ENCODE results near the gene ZPLD1. TPM values are rescaled to one million over a fixed set of nuclear protein-coding genes. Genes with fewer than 3 reads are reported as not detected.

The ZPLD1 gene
- total and polyA plus RNA-seq, 7 experiments from 2014 or later = not detected

DNA sequence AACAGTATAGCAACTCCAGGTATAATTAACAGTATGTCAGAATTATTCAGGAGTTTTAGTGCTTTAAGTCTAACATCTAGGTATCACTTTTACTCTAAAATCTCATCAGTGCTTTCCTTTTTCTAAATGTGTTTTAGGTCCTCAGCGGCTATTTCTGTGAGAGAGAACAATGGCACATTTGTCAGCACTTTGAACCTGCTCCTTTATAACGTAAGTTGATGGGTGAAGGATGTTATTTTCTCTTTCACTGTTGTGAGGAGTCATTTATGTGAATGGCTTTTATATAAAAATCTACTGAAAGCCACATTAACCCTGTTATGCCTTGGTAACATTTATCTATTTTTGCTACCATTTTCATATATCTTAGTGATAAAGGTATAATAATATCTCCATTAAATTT lies 22.8 kb downstream of the ZPLD1 start:
- no peak overlapping the region for H3K27ac ChIP-seq (ENCODE audit: low read depth, low read length)
- Mint-ChIP-seq H3K4me1 (no peaks in the 10 kb centered on the region), H3K27me3 (peaks cover 4 to 26% (median 10%) of the 10 kb centered on the region in 5 donors), H3K9me3 (peaks cover 0 to 2% (median 0%) of the 10 kb centered on the region in 11 donors), H3K4me3 (no peak overlapping the region), H3K36me3 (no peaks in the 10 kb centered on the region), H3K27ac (no peak overlapping the region)
- H3K4me3 ChIP-seq (ENCODE audit: low read length) = no peak overlapping the region
- H3K36me3 ChIP-seq (ENCODE audit: control insufficient read depth in 2 of 3, insufficient read depth in 3 of 3, low read length in 3 of 3) = no peaks in the 10 kb centered on the region
- ChIA-PET POLR2A (no interaction called here), CTCF (no interaction called here)
- no peak for ATAC-seq
- intact Hi-C loops (cut with micrococcal nuclease) = no loop called here
- no peak for DNase-seq
- H3K27me3 ChIP-seq (ENCODE audit: control insufficient read depth in 2 of 2, insufficient read depth in 2 of 2, low read length in 2 of 2) = no peaks in the 10 kb centered on the region
- no peaks in the 10 kb centered on the region for H3K9me3 ChIP-seq (ENCODE audit: control insufficient read depth in 2 of 3, low read length in 3 of 3)
- H3K4me1 ChIP-seq (ENCODE audit: control insufficient read depth in 2 of 2, insufficient read depth in 2 of 2, low read length in 2 of 2) = no peaks in the 10 kb centered on the region

DNA sequence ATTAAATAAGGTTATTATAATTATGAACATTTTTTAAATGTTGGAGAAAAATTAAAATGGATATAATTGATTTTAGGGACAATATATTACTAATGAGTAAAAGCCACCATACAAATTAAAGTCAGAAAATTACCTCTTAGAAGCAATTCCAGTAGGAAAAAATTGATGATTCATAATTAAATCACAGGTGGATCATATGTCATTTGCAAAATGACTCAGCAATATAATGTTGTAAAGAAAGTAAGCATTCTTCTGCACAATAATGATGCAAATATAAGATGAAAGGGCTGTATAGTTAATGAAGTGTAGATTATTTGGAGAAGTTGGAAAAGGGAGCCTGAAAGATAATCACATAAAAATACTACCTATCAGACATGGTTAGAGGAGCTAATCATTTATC lies 25.8 kb downstream of the ZPLD1 start:
- no peak for ATAC-seq
- H3K4me1 ChIP-seq (ENCODE audit: control insufficient read depth in 2 of 2, insufficient read depth in 2 of 2, low read length in 2 of 2) = no peaks in the 10 kb centered on the region
- no peak overlapping the region for H3K4me3 ChIP-seq (ENCODE audit: low read length)
- no peaks in the 10 kb centered on the region for H3K27me3 ChIP-seq (ENCODE audit: control insufficient read depth in 2 of 2, insufficient read depth in 2 of 2, low read length in 2 of 2)
- H3K36me3 Mint-ChIP-seq = no peaks in the 10 kb centered on the region
- H3K4me1 Mint-ChIP-seq = no peaks in the 10 kb centered on the region
- no peak overlapping the region for H3K27ac ChIP-seq (ENCODE audit: low read depth, low read length)
- H3K9me3 ChIP-seq (ENCODE audit: control insufficient read depth in 2 of 3, low read length in 3 of 3) = no peaks in the 10 kb centered on the region
- intact Hi-C loops (cut with micrococcal nuclease) = no loop called here
- ChIA-PET CTCF (no interaction called here), POLR2A (no interaction called here)
- no peak overlapping the region for H3K27ac Mint-ChIP-seq
- no peaks in the 10 kb centered on the region for H3K36me3 ChIP-seq (ENCODE audit: control insufficient read depth in 2 of 3, insufficient read depth in 3 of 3, low read length in 3 of 3)
- H3K27me3 Mint-ChIP-seq = peaks cover 7 to 24% (median 21%) of the 10 kb centered on the region in 5 donors
- peaks cover 0 to 2% (median 0%) of the 10 kb centered on the region in 11 donors for H3K9me3 Mint-ChIP-seq
- no peak for DNase-seq
- H3K4me3 Mint-ChIP-seq = no peak overlapping the region

DNA sequence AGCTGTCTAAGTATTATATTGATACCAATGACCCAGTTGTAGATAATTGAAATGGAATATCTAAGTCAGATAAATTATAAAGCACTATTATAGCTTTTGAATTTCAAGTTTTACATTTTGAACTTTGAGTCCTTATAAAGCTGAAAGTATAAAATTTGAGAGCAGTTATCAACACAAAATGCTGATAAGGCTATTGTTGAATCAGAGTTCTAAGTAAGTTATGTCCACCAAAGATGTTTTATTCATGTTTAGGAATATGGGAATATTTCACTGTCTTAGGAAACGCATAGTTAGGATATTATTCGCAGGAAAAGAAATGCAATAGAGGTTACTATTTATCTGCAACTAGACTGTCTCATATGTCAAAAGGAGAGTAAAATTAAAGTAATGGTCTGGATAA lies 29.4 kb downstream of the ZPLD1 start:
- no peak overlapping the region for H3K27ac ChIP-seq (ENCODE audit: low read depth, low read length)
- Mint-ChIP-seq H3K27me3 (peaks cover 15 to 35% (median 32%) of the 10 kb centered on the region in 5 donors), H3K4me1 (no peaks in the 10 kb centered on the region), H3K36me3 (no peaks in the 10 kb centered on the region), H3K4me3 (no peak overlapping the region), H3K27ac (no peak overlapping the region), H3K9me3 (peaks cover 0 to 2% (median 0%) of the 10 kb centered on the region in 11 donors)
- no peak for ATAC-seq
- no peaks in the 10 kb centered on the region for H3K9me3 ChIP-seq (ENCODE audit: control insufficient read depth in 2 of 3, low read length in 3 of 3)
- H3K4me1 ChIP-seq (ENCODE audit: control insufficient read depth in 2 of 2, insufficient read depth in 2 of 2, low read length in 2 of 2) = no peaks in the 10 kb centered on the region
- no peak for DNase-seq
- no peaks in the 10 kb centered on the region for H3K27me3 ChIP-seq (ENCODE audit: control insufficient read depth in 2 of 2, insufficient read depth in 2 of 2, low read length in 2 of 2)
- POLR2A ChIA-PET = no interaction called here
- H3K36me3 ChIP-seq (ENCODE audit: control insufficient read depth in 2 of 3, insufficient read depth in 3 of 3, low read length in 3 of 3) = no peaks in the 10 kb centered on the region
- CTCF ChIA-PET = no interaction called here
- H3K4me3 ChIP-seq (ENCODE audit: low read length) = no peak overlapping the region
- intact Hi-C loops (cut with micrococcal nuclease) = no loop called here

DNA sequence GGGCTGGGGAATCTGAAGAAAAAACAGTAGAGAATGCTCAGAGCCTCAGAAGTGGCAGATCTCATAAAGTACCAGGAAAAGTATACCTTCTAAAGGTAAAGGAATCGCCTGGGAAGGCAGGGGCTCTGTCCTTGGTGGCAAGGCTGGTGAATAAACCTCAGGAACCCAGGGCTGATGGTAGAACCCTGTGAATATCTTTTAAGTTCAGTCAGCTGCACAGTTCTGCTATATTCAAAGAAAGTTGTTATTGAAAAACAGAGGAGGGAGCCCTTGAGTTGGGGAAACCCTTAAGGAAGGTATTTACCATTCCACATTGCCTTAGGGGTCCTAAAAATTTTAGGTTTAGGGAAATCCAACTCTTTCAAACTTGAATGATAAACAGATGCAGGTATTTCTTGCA lies 31.2 kb downstream of the ZPLD1 start:
- H3K9me3 Mint-ChIP-seq = no peaks in the 10 kb centered on the region
- H3K27ac Mint-ChIP-seq = no peak overlapping the region
- H3K4me3 Mint-ChIP-seq = no peak overlapping the region
- H3K36me3 ChIP-seq (ENCODE audit: control insufficient read depth in 2 of 3, insufficient read depth in 3 of 3, low read length in 3 of 3) = no peaks in the 10 kb centered on the region
- ChIA-PET CTCF (no interaction called here), POLR2A (no interaction called here)
- no peak for DNase-seq
- no peaks in the 10 kb centered on the region for H3K9me3 ChIP-seq (ENCODE audit: control insufficient read depth in 2 of 3, low read length in 3 of 3)
- H3K4me1 ChIP-seq (ENCODE audit: control insufficient read depth in 2 of 2, insufficient read depth in 2 of 2, low read length in 2 of 2) = no peaks in the 10 kb centered on the region
- no peak overlapping the region for H3K4me3 ChIP-seq (ENCODE audit: low read length)
- H3K4me1 Mint-ChIP-seq = no peaks in the 10 kb centered on the region
- no peaks in the 10 kb centered on the region for H3K27me3 ChIP-seq (ENCODE audit: control insufficient read depth in 2 of 2, insufficient read depth in 2 of 2, low read length in 2 of 2)
- intact Hi-C loops (cut with micrococcal nuclease) = no loop called here
- H3K27ac ChIP-seq (ENCODE audit: low read depth, low read length) = no peak overlapping the region
- peaks cover 15 to 34% (median 30%) of the 10 kb centered on the region in 5 donors for H3K27me3 Mint-ChIP-seq
- H3K36me3 Mint-ChIP-seq = no peaks in the 10 kb centered on the region
- no peak for ATAC-seq

DNA sequence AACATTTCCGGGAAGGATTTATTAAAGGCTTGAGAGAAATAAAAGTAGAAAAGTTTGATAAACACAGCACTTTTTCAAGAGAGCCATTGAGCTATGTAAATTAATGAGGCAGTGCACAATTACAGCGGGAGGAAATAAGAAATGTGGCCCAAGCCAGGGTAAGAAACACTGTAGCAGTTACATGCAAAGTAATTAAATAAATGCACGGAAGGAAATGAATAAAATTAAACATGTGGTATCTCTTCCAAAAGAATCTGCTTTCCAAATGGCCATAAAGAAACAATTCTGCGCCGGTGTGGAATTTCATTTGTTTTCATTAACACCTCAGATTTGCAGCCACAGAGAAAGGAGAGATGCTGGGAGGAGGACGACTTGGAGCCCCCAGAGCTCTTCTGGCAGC lies 35.3 kb downstream of the ZPLD1 start:
- intact Hi-C loops (cut with micrococcal nuclease) = no loop called here
- CTCF ChIA-PET = no interaction called here

DNA sequence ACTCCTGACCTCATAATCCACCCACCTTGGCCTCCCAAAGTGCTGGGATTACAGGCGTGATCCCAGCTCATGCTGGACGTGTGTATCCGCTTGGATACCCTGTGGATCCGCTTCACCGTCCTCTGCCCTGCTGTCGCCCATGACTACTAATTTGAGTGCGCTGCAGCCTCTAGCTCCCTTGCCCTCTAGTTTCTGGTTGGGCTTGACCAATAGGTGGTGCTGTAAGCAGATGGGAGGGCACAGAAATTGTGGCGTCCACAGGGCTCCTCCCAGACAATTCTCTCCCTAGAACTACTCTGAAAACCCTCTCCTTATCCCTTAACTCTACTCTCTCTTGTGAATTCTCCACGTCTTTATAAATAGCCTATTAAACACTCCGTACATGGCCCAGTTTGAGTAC lies 36.2 kb downstream of the ZPLD1 start:
- no peaks in the 10 kb centered on the region for H3K36me3 ChIP-seq (ENCODE audit: control insufficient read depth in 2 of 3, insufficient read depth in 3 of 3, low read length in 3 of 3)
- no peaks in the 10 kb centered on the region for H3K9me3 Mint-ChIP-seq
- intact Hi-C loops (cut with micrococcal nuclease) = no loop called here
- ChIA-PET POLR2A (no interaction called here), CTCF (no interaction called here)
- no peaks in the 10 kb centered on the region for H3K4me1 ChIP-seq (ENCODE audit: control insufficient read depth in 2 of 2, insufficient read depth in 2 of 2, low read length in 2 of 2)
- no peak overlapping the region for H3K4me3 Mint-ChIP-seq
- no peaks in the 10 kb centered on the region for H3K4me1 Mint-ChIP-seq
- H3K27ac Mint-ChIP-seq = no peak overlapping the region
- H3K9me3 ChIP-seq (ENCODE audit: control insufficient read depth in 2 of 3, low read length in 3 of 3) = no peaks in the 10 kb centered on the region
- no peak overlapping the region for H3K27ac ChIP-seq (ENCODE audit: low read depth, low read length)
- ATAC-seq = no peak
- no peak for DNase-seq
- H3K4me3 ChIP-seq (ENCODE audit: low read length) = no peak overlapping the region
- no peaks in the 10 kb centered on the region for H3K27me3 ChIP-seq (ENCODE audit: control insufficient read depth in 2 of 2, insufficient read depth in 2 of 2, low read length in 2 of 2)
- H3K36me3 Mint-ChIP-seq = no peaks in the 10 kb centered on the region
- peaks cover 5 to 13% (median 11%) of the 10 kb centered on the region in 5 donors for H3K27me3 Mint-ChIP-seq

More for the DNA sequence above, 35.3 kb downstream of the ZPLD1 start:
- POLR2A ChIA-PET = no interaction called here
- H3K9me3 ChIP-seq (ENCODE audit: control insufficient read depth in 2 of 3, low read length in 3 of 3) = no peaks in the 10 kb centered on the region
- no peaks in the 10 kb centered on the region for H3K27me3 ChIP-seq (ENCODE audit: control insufficient read depth in 2 of 2, insufficient read depth in 2 of 2, low read length in 2 of 2)
- Mint-ChIP-seq H3K27ac (no peak overlapping the region), H3K4me1 (no peaks in the 10 kb centered on the region), H3K36me3 (no peaks in the 10 kb centered on the region), H3K27me3 (peaks cover 9 to 20% (median 17%) of the 10 kb centered on the region in 5 donors), H3K4me3 (no peak overlapping the region), H3K9me3 (no peaks in the 10 kb centered on the region)
- DNase-seq = no peak
- no peak for ATAC-seq
- no peaks in the 10 kb centered on the region for H3K36me3 ChIP-seq (ENCODE audit: control insufficient read depth in 2 of 3, insufficient read depth in 3 of 3, low read length in 3 of 3)
- H3K4me3 ChIP-seq (ENCODE audit: low read length) = no peak overlapping the region
- H3K27ac ChIP-seq (ENCODE audit: low read depth, low read length) = no peak overlapping the region
- H3K4me1 ChIP-seq (ENCODE audit: control insufficient read depth in 2 of 2, insufficient read depth in 2 of 2, low read length in 2 of 2) = no peaks in the 10 kb centered on the region

DNA sequence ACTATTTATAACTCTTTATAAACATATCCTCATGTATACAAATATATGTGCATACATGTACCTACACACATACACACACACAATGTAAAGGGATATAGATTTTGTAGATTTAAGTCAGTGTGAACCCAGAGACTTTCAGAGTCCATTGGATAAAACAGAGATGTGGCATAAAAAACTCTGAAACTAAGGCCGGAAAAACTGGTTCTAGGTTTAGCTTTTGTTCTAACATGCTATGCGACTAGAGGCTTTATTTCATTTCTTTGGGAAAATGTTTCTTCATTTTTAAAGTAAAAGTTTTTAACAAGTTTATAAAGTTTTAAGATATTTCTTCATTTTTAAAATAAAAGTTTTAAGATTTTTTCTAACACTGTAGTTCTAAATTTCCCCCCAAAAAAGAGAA lies 36.7 kb downstream of the ZPLD1 start:
- Mint-ChIP-seq H3K4me3 (no peak overlapping the region), H3K27me3 (peaks cover 4 to 9% (median 9%) of the 10 kb centered on the region in 5 donors), H3K9me3 (no peaks in the 10 kb centered on the region), H3K36me3 (no peaks in the 10 kb centered on the region), H3K4me1 (no peaks in the 10 kb centered on the region), H3K27ac (no peak overlapping the region)
- Histone ChIP-seq H3K4me3 (ENCODE audit: low read length) (no peak overlapping the region), H3K27me3 (ENCODE audit: control insufficient read depth in 2 of 2, insufficient read depth in 2 of 2, low read length in 2 of 2) (no peaks in the 10 kb centered on the region), H3K9me3 (ENCODE audit: control insufficient read depth in 2 of 3, low read length in 3 of 3) (no peaks in the 10 kb centered on the region), H3K27ac (ENCODE audit: low read depth, low read length) (no peak overlapping the region), H3K36me3 (ENCODE audit: control insufficient read depth in 2 of 3, insufficient read depth in 3 of 3, low read length in 3 of 3) (no peaks in the 10 kb centered on the region), H3K4me1 (ENCODE audit: control insufficient read depth in 2 of 2, insufficient read depth in 2 of 2, low read length in 2 of 2) (no peaks in the 10 kb centered on the region)
- POLR2A ChIA-PET = no interaction called here
- intact Hi-C loops (cut with micrococcal nuclease) = no loop called here
- CTCF ChIA-PET = no interaction called here
- DNase-seq (no peak), ATAC-seq (no peak)

Data from naive thymus-derived CD4-positive, alpha-beta T cell (primary cell).